Activated naive CD8-positive, alpha-beta T cell treated with anti-CD3 and anti-CD28 coated beads for 36 hours (primary cell): ENCODE results near the gene KIAA0930. TPM values are rescaled to one million over a fixed set of nuclear protein-coding genes. Genes with fewer than 3 reads are reported as not detected.

Experiments
- DNase-seq: peaks from one replicate; pipeline ENCODE4 v3.0.0; 2021
- H3K27ac Mint-ChIP-seq: one replicate; pipeline ENCODE4 v1.8.0; 2022; ENCODE audit warnings: mild to moderate bottlenecking, moderate library complexity, mixed read lengths
- H3K27me3 Mint-ChIP-seq: one replicate; pipeline ENCODE4 v1.8.0; 2022; ENCODE audit warnings: mild to moderate bottlenecking, mixed read lengths
- H3K36me3 Mint-ChIP-seq: one replicate; pipeline ENCODE4 v1.8.0; 2021; ENCODE audit warnings: mild to moderate bottlenecking, mixed read lengths
- H3K4me1 Mint-ChIP-seq: one replicate; pipeline ENCODE4 v1.8.0; 2021; ENCODE audit warnings: mixed read lengths
- H3K4me3 Mint-ChIP-seq: one replicate; pipeline ENCODE4 v1.8.0; 2022; ENCODE audit warnings: mild to moderate bottlenecking, moderate library complexity, mixed read lengths
- H3K9me3 Mint-ChIP-seq: one replicate; pipeline ENCODE4 v1.8.0; 2022; ENCODE audit warnings: mixed read lengths
- total RNA-seq, 2 experiments: library from RNA; stranded (reverse); gene quantifications; one replicate each; pipeline ENCODE4 v1.2.3, GENCODE V29; 2021

The KIAA0930 gene
- total RNA-seq, 2 experiments from 2014 or later = 28.0 to 28.6 TPM

DNA sequence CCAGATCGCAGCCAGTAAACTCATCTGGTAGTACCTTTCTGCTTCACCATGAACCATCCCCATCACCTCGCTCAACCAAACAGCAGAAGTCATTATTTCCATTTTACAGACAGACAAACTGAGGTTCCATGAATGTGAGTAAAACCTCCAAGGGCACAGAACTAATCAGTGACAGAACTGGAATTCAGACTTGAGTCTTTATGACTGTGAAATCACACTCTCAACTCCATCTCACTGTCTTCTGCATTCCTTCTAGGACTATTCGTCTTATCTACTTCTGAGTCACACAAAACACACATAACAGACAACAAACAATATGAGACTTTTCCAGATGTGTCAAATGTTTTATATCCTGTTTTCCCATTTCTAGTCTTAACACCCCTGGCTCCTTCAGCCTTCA is 86.3 kb downstream of the KIAA0930 start:
- Mint-ChIP-seq H3K9me3 (no peaks in the 10 kb centered on the region), H3K36me3 (peaks cover 18% of the 10 kb centered on the region), H3K27me3 (no peaks in the 10 kb centered on the region), H3K27ac (no peak overlapping the region), H3K4me3 (no peak overlapping the region), H3K4me1 (peaks cover 10% of the 10 kb centered on the region)
- no peak for DNase-seq

- Mint-ChIP-seq H3K36me3 (peaks cover 15% of the 10 kb centered on the region), H3K4me3 (no peak overlapping the region), H3K27me3 (no peaks in the 10 kb centered on the region), H3K27ac (no peak overlapping the region), H3K9me3 (no peaks in the 10 kb centered on the region), H3K4me1 (peaks cover 9% of the 10 kb centered on the region)
- no peak for DNase-seq
Measured at GRCh38 chr22:45151503-45151902, 89.2 kb downstream of the KIAA0930 start.

DNA sequence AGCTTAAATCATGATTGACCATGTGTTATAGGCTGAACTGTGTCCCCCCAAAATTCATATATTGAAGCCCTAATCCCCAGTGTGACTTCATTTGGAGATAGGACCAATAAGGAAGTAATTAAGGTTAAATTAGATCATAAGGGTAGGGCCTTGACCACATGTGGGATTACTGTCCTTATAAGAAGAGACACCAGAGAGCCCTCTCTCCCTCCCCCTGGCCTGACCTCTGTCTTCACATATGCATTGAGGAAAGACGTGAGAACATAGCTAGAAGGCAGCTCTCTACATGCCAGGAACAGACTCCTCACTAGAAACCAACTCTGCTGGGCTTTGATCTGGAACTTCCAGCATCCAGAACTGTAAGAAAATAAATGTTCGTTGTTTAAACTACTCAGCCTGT is 90.6 kb downstream of the KIAA0930 start:
- no peak for DNase-seq
- no peaks in the 10 kb centered on the region for H3K27me3 Mint-ChIP-seq
- H3K27ac Mint-ChIP-seq = no peak overlapping the region
- H3K4me1 Mint-ChIP-seq = peaks cover 9% of the 10 kb centered on the region
- H3K4me3 Mint-ChIP-seq = no peak overlapping the region
- H3K36me3 Mint-ChIP-seq = peaks cover 20% of the 10 kb centered on the region
- H3K9me3 Mint-ChIP-seq = no peaks in the 10 kb centered on the region

DNA sequence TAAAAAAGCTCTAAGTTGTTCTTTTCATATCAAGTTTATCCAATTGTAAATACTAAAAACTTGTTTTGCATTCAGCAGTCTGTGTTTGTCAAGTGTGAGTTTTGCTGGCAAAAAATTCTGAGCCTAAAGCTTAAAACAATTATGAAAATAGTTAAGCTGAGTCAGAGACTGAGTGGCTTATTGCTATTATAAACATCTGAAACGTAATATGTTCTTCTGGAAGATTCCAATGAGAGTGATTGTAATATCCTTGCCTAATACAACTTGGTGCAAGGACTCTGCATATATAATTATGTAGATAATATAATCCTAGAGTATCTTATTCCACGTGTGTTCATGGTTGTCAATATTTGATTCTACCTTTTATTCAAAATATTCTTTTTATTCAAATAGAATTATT is 91.0 kb downstream of the KIAA0930 start:
- no peaks in the 10 kb centered on the region for H3K27me3 Mint-ChIP-seq
- H3K9me3 Mint-ChIP-seq = no peaks in the 10 kb centered on the region
- H3K4me3 Mint-ChIP-seq = no peak overlapping the region
- no peak overlapping the region for H3K27ac Mint-ChIP-seq
- H3K4me1 Mint-ChIP-seq = peaks cover 9% of the 10 kb centered on the region
- H3K36me3 Mint-ChIP-seq = peaks cover 20% of the 10 kb centered on the region
- no peak for DNase-seq

DNA sequence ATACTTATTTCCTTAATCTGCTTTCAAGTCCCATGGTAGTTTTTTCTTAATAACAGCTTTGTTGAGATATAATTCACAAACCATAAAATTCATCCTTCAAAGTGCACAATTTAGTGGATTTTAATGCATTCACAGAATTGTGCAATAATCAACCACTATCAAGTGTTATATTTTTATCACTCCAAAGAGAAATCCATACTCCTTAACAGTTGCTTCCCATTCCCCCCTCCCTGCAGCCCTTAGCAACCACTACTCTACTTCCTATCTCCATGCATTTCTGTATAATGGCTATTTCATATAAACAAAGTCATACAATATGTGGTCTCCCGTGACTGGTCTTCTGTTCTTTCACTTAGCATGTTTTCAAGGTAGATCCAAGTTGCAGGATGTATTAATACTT is 95.8 kb downstream of the KIAA0930 start:
- H3K27ac Mint-ChIP-seq = no peak overlapping the region
- H3K4me3 Mint-ChIP-seq = no peak overlapping the region
- H3K27me3 Mint-ChIP-seq = no peaks in the 10 kb centered on the region
- peaks cover 3% of the 10 kb centered on the region for H3K9me3 Mint-ChIP-seq
- no peak for DNase-seq
- H3K36me3 Mint-ChIP-seq = peaks cover 24% of the 10 kb centered on the region
- no peaks in the 10 kb centered on the region for H3K4me1 Mint-ChIP-seq

- DNase-seq = no peak
- H3K9me3 Mint-ChIP-seq = peaks cover 3% of the 10 kb centered on the region
- H3K27ac Mint-ChIP-seq = no peak overlapping the region
- peaks cover 21% of the 10 kb centered on the region for H3K36me3 Mint-ChIP-seq
- no peak overlapping the region for H3K4me3 Mint-ChIP-seq
- H3K27me3 Mint-ChIP-seq = no peaks in the 10 kb centered on the region
- H3K4me1 Mint-ChIP-seq = no peaks in the 10 kb centered on the region
Measured at GRCh38 chr22:45142376-45142775, 98.3 kb downstream of the KIAA0930 start.

Other genes starting within 250 kb of the KIAA0930 start
- under 1 TPM in 1 of 2 experiments, not detected in 1; 0.10 TPM for gene PHF21B, start 230.9 kb downstream of the KIAA0930 start, total RNA-seq
- gene NUP50, start 77.0 kb downstream of the KIAA0930 start, total RNA-seq = 100 to 1,000 TPM; 156 to 164 TPM
- not detected for gene UPK3A, start 44.1 kb upstream of the KIAA0930 start, total RNA-seq
- 10 to 100 TPM; 25.4 to 26.4 TPM for gene FAM118A, start 69.0 kb upstream of the KIAA0930 start, total RNA-seq
- 1 to 10 TPM; 2.1 TPM for gene SMC1B, start 172.7 kb upstream of the KIAA0930 start, total RNA-seq
- gene RIBC2, start 172.8 kb upstream of the KIAA0930 start, total RNA-seq = 1 to 10 TPM; 8.2 to 9.2 TPM